CD4-positive, alpha-beta memory T cell (primary cell): ENCODE results near the gene FOXP3. TPM values are rescaled to one million over a fixed set of nuclear protein-coding genes. Genes with fewer than 3 reads are reported as not detected.

Experiments
- CTCF ChIA-PET: fragments of 350-600 bp; sonication (Branson Sonifier 250); formaldehyde crosslinking; loops from one replicate; lab custom pipeline; 2021; ENCODE audit warnings: inconsistent platforms; ENCODE audit not compliant: partially characterized antibody; lab: Charles Lee
- POLR2A ChIA-PET: fragments of 350-600 bp; sonication (Branson Sonifier 250); formaldehyde crosslinking; loops from one replicate; lab custom pipeline; 2021; ENCODE audit not compliant: partially characterized antibody; lab: Charles Lee
- DNase-seq, 5 donors: peaks; one replicate each; pipeline versions ENCODE4 v3.0.0 to v3.0.0-alpha.2; 2020 to 2022; ENCODE audit warnings: mixed read lengths in 1 of 5
- H3K27ac ChIP-seq: one replicate; pipeline ENCODE4 v1.7.0; 2013; ENCODE audit warnings: low read depth, low read length
- H3K27me3 ChIP-seq: 2 replicates; pipeline ENCODE4 v1.7.0; 2013; ENCODE audit warnings: mild to moderate bottlenecking, low read length, moderate library complexity; ENCODE audit not compliant: insufficient read depth
- H3K36me3 ChIP-seq: 2 replicates; pipeline ENCODE4 v1.7.0; 2013; ENCODE audit warnings: mild to moderate bottlenecking, low read length, moderate library complexity; ENCODE audit not compliant: insufficient read depth
- H3K4me1 ChIP-seq: 2 replicates; pipeline ENCODE4 v1.7.0; 2013; ENCODE audit warnings: mild to moderate bottlenecking, low read length, moderate library complexity; ENCODE audit not compliant: insufficient read depth
- H3K4me3 ChIP-seq, 2 donors: one replicate each; pipeline ENCODE4 v1.7.0; 2013; ENCODE audit warnings: low read length in 2 of 2, mild to moderate bottlenecking in 1 of 2
- H3K9me3 ChIP-seq, 2 donors: one replicate each; pipeline ENCODE4 v1.7.0; 2013; ENCODE audit warnings: low read length in 2 of 2, control low read depth in 1 of 2; ENCODE audit not compliant: control insufficient read depth in 1 of 2
- H3K27ac Mint-ChIP-seq, 7 donors: one replicate each; pipeline ENCODE4 v1.8.0; 2020 to 2021; ENCODE audit warnings: mixed read lengths in 7 of 7, mild to moderate bottlenecking in 6 of 7, inconsistent platforms in 3 of 7, moderate library complexity in 3 of 7
- H3K27me3 Mint-ChIP-seq, 2 donors: one replicate each; pipeline ENCODE4 v1.8.0; 2020 to 2021; ENCODE audit warnings: mixed read lengths in 2 of 2
- H3K36me3 Mint-ChIP-seq, 2 donors: one replicate each; pipeline ENCODE4 v1.8.0; 2020 to 2021; ENCODE audit warnings: mixed read lengths in 2 of 2, inconsistent platforms in 1 of 2, mild to moderate bottlenecking in 1 of 2
- H3K4me1 Mint-ChIP-seq, 4 donors: one replicate each; pipeline ENCODE4 v1.8.0; 2020 to 2021; ENCODE audit warnings: mixed read lengths in 4 of 4, mild to moderate bottlenecking in 1 of 4
- H3K4me3 Mint-ChIP-seq, 8 donors: one replicate each; pipeline ENCODE4 v1.8.0; 2020 to 2021; ENCODE audit warnings: mixed read lengths in 8 of 8, mild to moderate bottlenecking in 7 of 8, moderate library complexity in 6 of 8, inconsistent platforms in 3 of 8
- H3K9me3 Mint-ChIP-seq, 8 donors: one replicate each; pipeline ENCODE4 v1.8.0; 2020 to 2021; ENCODE audit warnings: mixed read lengths in 8 of 8, mild to moderate bottlenecking in 5 of 8, inconsistent platforms in 3 of 8, moderate library complexity in 1 of 8
- intact Hi-C: fragments of 100-400 bp; cut with micrococcal nuclease; formaldehyde crosslinking; loops from one replicate; pipeline ENCODE4 v1.15.1; 2023
- polyA plus RNA-seq, 2 donors: library from polyadenylated mRNA; unstranded; fragments of 300-500 nt; fragmentation: Illumina TruSeq; gene quantifications; one replicate each; pipeline ENCODE4 v1.2.3, GENCODE V29; 2021
- total RNA-seq, 2 experiments: library from RNA; stranded (reverse); gene quantifications; one replicate each; pipeline ENCODE4 v1.2.3, GENCODE V29; 2021

The FOXP3 gene
- total and polyA plus RNA-seq, 4 experiments from 2014 or later = 1.00 to 4.3 (median 2.8) TPM

DNA sequence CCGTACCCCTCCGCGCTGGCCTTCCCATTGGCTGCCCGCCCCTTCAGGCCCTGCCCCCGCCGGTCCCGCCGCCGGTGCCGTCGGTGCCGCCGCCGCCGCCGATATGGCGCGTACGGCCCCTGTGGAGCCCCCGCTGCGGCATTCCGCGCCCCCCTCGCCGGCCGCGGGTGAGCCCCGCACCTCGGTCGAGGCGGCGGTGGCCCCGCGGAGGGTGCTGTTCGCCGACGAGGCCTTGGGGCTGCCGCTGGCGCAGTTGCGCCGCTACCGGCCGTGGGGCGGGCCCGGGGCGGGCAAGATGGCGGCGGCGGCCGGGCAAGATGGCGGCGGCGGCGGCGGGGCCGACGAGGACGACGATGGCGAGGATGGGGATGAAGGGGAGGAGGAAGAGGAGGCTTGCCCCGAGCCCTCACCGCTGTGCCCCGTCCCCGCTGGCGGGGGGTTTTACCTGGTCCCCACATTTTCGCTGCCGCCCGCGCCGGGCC is 5.3 kb upstream of the FOXP3 start, which contains the start of gene PPP1R3F:
PPP1R3F (plus strand) TSS at position 27 of the 482 bp plus-strand sequence; CDS start at position 104, 77 bp downstream.
- no peaks in the 10 kb centered on the region for H3K36me3 ChIP-seq
- intact Hi-C loops = loop anchor here (1.0 to 10.0 kb wide), 6 partner anchors 35 to 468 kb away; partner anchors contain the start of genes CCDC22, HDAC6, PRAF2 and SYP
- Mint-ChIP-seq H3K27ac (peak within 1 kb of the TSS; percentile 99 to 100 (median 100)), H3K9me3 (peaks cover 0 to 3% (median 0%) of the 10 kb centered on the region in 8 donors), H3K36me3 (peaks cover 4 to 13% of the 10 kb centered on the region in 2 donors), H3K4me1 (peaks cover 27 to 66% (median 50%) of the 10 kb centered on the region in 4 donors), H3K27me3 (no peaks in the 10 kb centered on the region), H3K4me3 (peak within 1 kb of the TSS; percentile 89 to 99 (median 95))
- H3K27me3 ChIP-seq = no peaks in the 10 kb centered on the region
- H3K4me3 ChIP-seq = peak within 1 kb of the TSS; percentile 65 to 68
- peaks cover 54% of the 10 kb centered on the region for H3K4me1 ChIP-seq
- no peaks in the 10 kb centered on the region for H3K9me3 ChIP-seq
- ChIA-PET POLR2A (interaction anchor here (0.6 to 3.5 kb wide), 13 partner anchors 10 to 312 kb away, joined by 3 to 36 read pairs (median 5); partner anchors contain the start of genes CCDC22 and PLP2), CTCF (interaction anchor here (1.1 to 3.4 kb wide), 2 partner anchors 77 kb away, joined by 7 to 15 read pairs; no protein-coding TSS in a partner anchor)
- peak in 1 of 5 donors; percentile 53 for DNase-seq
- peak within 1 kb of the TSS; percentile 95 for H3K27ac ChIP-seq

DNA sequence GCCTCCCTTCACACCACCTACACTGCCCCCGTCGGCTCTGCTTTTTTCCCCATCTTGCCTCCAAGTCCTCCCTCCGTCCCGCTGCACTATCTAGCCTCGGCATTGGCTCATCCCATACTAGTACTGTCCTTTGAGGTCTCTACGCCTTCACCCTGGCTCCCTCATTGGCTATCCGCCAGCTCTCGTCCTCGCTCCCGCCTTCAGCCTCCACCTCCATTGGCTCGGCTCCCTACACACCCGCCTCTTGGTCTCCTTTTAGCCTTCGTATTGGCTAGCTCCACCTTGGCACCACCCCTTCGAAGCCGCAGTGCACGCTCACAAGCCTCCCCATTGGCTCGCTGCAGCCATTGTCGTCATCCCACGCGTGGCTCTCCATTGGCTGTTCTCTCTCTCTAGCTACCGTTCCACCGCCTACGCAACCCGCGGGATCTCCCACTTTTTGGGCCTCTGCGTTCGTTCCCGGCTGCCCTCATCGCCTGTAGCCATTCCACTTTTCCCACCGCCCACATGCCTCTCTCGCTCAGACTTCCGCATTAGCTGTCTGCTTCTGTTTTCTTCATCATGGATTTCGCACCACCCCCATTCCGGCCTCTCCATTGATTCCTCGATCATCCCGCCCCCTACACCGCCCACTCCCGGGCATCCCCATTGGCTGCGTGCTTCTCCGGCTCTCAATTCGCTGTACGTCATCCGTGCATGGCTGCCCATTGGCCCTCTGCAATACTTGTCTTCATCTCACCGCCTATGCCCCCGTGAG is 4.7 kb upstream of the FOXP3 start:
- Mint-ChIP-seq H3K36me3 (peaks cover 4 to 12% of the 10 kb centered on the region in 2 donors), H3K4me3 (peak overlapping the region; percentile 89 to 99 (median 95)), H3K9me3 (peaks cover 0 to 3% (median 0%) of the 10 kb centered on the region in 8 donors), H3K27me3 (no peaks in the 10 kb centered on the region), H3K4me1 (peaks cover 21 to 65% (median 47%) of the 10 kb centered on the region in 4 donors), H3K27ac (peak overlapping the region; percentile 99 to 100 (median 100))
- intact Hi-C loops = loop anchor here (1.0 to 10.0 kb wide), 5 partner anchors 34 to 467 kb away; partner anchors contain the start of genes CCDC22, HDAC6, PRAF2 and SYP
- POLR2A ChIA-PET = interaction anchor here (0.6 to 3.5 kb wide), 15 partner anchors 11 to 311 kb away, joined by 3 to 36 read pairs (median 4); partner anchors contain the start of genes CCDC22 and PLP2
- H3K4me1 ChIP-seq = peaks cover 47% of the 10 kb centered on the region
- CTCF ChIA-PET = interaction anchor here (0.7 to 1.1 kb wide), 3 partner anchors 77 to 113 kb away, joined by 3 to 7 read pairs (median 3); no protein-coding TSS in a partner anchor
- H3K27ac ChIP-seq = peak overlapping the region; percentile 95
- H3K27me3 ChIP-seq = no peaks in the 10 kb centered on the region
- peak overlapping the region; percentile 65 to 68 for H3K4me3 ChIP-seq
- DNase-seq = peak; percentile 92 to 98 (median 96)
- no peaks in the 10 kb centered on the region for H3K9me3 ChIP-seq
- H3K36me3 ChIP-seq = no peaks in the 10 kb centered on the region

DNA sequence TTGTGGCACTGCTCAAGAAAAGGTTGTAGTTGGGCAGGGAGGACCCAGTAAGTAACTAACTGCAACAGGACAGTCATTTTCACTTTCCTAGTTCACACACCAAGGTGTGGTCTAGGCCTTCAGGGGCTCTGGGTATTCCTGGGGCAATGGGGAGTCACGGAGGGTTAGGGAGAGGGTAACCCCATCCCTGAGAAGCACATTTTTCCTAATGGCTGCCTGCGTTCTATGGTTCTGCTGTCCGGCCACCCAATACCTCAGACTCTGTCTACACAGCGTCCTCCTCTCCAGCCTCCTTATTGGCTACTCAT is 4.1 kb upstream of the FOXP3 start:
- Mint-ChIP-seq H3K4me1 (peaks cover 21 to 64% (median 45%) of the 10 kb centered on the region in 4 donors), H3K27me3 (peaks cover 0 to 1% of the 10 kb centered on the region in 2 donors), H3K4me3 (peak overlapping the region; percentile 89 to 99 (median 95)), H3K9me3 (peaks cover 0 to 3% (median 0%) of the 10 kb centered on the region in 8 donors), H3K27ac (peak overlapping the region; percentile 99 to 100 (median 100)), H3K36me3 (peaks cover 4 to 12% of the 10 kb centered on the region in 2 donors)
- DNase-seq = no peak
- intact Hi-C loops = loop anchor here (1.0 to 10.0 kb wide), 5 partner anchors 33 to 466 kb away; partner anchors contain the start of genes CCDC22, HDAC6, PRAF2 and SYP
- Histone ChIP-seq H3K27ac (peak overlapping the region; percentile 95), H3K27me3 (no peaks in the 10 kb centered on the region), H3K9me3 (no peaks in the 10 kb centered on the region), H3K4me1 (peaks cover 42% of the 10 kb centered on the region), H3K36me3 (no peaks in the 10 kb centered on the region), H3K4me3 (peak overlapping the region; percentile 65 to 68)
- POLR2A ChIA-PET = interaction anchor here (0.8 to 3.5 kb wide), 14 partner anchors 11 to 311 kb away, joined by 3 to 36 read pairs (median 4); partner anchors contain the start of genes CCDC22 and PLP2
- CTCF ChIA-PET = interaction anchor here (0.7 to 1.1 kb wide), 3 partner anchors 76 to 113 kb away, joined by 3 to 7 read pairs (median 3); no protein-coding TSS in a partner anchor

DNA sequence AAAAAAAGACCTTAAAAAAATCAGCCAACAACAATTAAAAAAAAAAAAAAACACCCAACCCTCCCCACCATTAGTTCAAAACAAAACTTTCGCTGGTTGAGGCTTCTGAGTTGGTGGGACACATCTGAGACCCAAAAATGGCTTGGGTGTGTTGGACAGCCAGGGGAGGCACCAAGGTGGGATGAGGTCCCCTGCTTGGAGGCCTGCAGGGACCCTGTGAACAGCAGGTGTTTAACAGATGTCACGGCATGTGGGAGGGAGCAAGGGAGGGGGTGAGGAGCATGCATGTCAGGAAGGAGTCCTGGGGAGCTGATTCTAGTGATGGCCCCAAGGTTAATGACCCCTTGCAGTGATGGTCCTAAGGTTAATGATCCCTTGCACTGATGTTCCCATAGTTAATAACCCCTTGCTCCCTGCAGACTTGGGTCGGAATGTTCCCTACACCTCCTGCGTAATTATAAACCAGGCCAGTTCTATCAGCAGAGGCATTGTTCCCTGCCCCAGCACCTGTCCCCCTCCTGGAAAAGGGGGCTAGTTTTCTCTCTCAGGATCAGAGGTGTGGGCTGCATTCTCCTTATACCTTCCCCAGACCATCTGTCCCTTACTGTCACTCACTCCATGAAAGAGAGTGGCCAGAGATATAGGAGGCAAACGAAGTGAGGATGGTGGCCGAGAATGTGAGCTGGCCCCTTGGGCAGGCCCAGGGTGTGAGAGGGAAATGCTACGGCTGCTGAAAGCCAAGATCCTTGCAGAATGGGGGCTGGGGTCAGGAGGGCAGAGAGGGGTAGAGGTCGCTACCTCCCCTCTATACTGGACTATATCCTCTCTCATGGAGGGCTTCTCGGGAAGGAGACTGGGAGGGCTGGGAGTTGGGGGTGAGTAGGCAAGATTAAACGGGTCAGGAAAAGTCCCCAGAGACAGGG is 2.3 kb upstream of the FOXP3 start:
- Mint-ChIP-seq H3K27ac (peak overlapping the region in 3 of 7 donors; percentile 15 to 27 (median 19)), H3K27me3 (peaks cover 0 to 1% of the 10 kb centered on the region in 2 donors), H3K4me1 (peaks cover 14 to 57% (median 29%) of the 10 kb centered on the region in 4 donors), H3K4me3 (peak overlapping the region in 2 of 8 donors; percentile 61 to 62), H3K36me3 (peaks cover 4 to 12% of the 10 kb centered on the region in 2 donors), H3K9me3 (peaks cover 0 to 3% (median 0%) of the 10 kb centered on the region in 8 donors)
- intact Hi-C loops = loop anchor here (5.0 to 10.0 kb wide), 2 partner anchors 192 to 464 kb away; partner anchors contain the start of genes HDAC6, PRAF2 and WDR45
- ChIA-PET POLR2A (interaction anchor here (1.0 to 3.5 kb wide), 3 partner anchors 9 to 42 kb away, joined by 3 to 36 read pairs (median 28); no protein-coding TSS in a partner anchor), CTCF (interaction anchor here (1.0 to 1.3 kb wide), 2 partner anchors 9 to 74 kb away, joined by 3 to 4 read pairs; no protein-coding TSS in a partner anchor)
- no peak for DNase-seq
- Histone ChIP-seq H3K27ac (no peak overlapping the region), H3K9me3 (no peaks in the 10 kb centered on the region), H3K36me3 (no peaks in the 10 kb centered on the region), H3K4me1 (peaks cover 24% of the 10 kb centered on the region), H3K27me3 (no peaks in the 10 kb centered on the region), H3K4me3 (no peak overlapping the region)

DNA sequence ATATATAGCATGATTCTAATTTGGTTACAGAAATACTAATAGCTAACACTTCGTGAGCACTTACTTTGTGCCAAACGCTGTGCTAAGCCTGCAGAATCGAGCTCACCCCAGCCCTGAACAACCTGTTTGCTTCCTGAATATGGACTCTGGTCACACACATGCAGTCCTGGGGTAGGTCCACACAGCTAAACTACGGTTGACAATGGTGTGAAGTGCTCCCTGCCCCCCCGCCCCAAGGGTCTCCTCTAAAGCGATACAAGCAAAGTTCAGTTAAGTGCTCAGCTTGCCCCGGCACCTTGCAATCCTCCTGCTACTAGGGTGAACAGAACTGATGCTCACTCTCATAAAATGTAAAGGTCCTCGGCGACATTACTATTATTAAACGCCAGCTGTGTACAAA is 879 bp downstream of the FOXP3 start:
- Histone ChIP-seq H3K36me3 (no peaks in the 10 kb centered on the region), H3K9me3 (no peaks in the 10 kb centered on the region), H3K27ac (no peak overlapping the region), H3K27me3 (no peaks in the 10 kb centered on the region), H3K4me1 (peaks cover 27% of the 10 kb centered on the region), H3K4me3 (no peak overlapping the region)
- no peak for DNase-seq
- Mint-ChIP-seq H3K4me1 (peaks cover 16 to 50% (median 27%) of the 10 kb centered on the region in 4 donors), H3K4me3 (peak overlapping the region in 6 of 8 donors; percentile 15 to 77 (median 58)), H3K27ac (peak overlapping the region in 2 of 7 donors; percentile 53 to 86), H3K27me3 (peaks cover 0 to 1% of the 10 kb centered on the region in 2 donors), H3K9me3 (peaks cover 0 to 2% (median 0%) of the 10 kb centered on the region in 8 donors), H3K36me3 (no peaks in the 10 kb centered on the region)
- CTCF ChIA-PET = no interaction called here
- POLR2A ChIA-PET = interaction anchor here (0.9 to 2.1 kb wide), 4 partner anchors 9 to 73 kb away, joined by 3 to 12 read pairs (median 4); no protein-coding TSS in a partner anchor
- intact Hi-C loops = loop anchor here (10.0 kb wide), 1 partner anchor 189 kb away; the partner anchor contains the start of genes PRAF2 and WDR45

DNA sequence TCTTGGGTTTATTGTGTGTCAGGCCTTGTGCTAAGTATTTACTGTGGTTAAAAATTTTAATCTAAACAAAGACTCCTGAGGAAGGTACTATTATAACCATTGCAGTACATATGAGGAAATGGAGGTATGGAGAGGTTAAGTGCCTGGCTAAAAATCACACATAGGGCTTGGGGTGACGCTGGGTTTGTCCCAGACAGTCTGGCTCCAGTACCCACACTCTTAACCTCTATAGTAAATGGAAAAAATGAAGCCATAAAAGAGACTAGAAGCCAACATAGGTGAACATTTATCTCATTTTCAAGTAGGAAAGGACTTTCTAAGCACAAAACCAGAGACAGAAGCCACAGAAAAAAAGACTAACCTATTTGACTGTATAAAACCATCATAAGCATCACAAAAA is 1.9 kb downstream of the FOXP3 start:
- H3K4me1 ChIP-seq = peaks cover 29% of the 10 kb centered on the region
- POLR2A ChIA-PET = interaction anchor here (2.1 kb wide), 1 partner anchor 10 kb away, joined by 12 read pairs; no protein-coding TSS in a partner anchor
- Mint-ChIP-seq H3K27ac (peak overlapping the region in 1 of 7 donors; percentile 71), H3K9me3 (peaks cover 0 to 2% (median 0%) of the 10 kb centered on the region in 8 donors), H3K4me1 (peaks cover 17 to 49% (median 30%) of the 10 kb centered on the region in 4 donors), H3K36me3 (no peaks in the 10 kb centered on the region), H3K4me3 (peak overlapping the region in 2 of 8 donors; percentile 27 to 30), H3K27me3 (peaks cover 0 to 1% of the 10 kb centered on the region in 2 donors)
- no peak for DNase-seq
- CTCF ChIA-PET = no interaction called here
- no peaks in the 10 kb centered on the region for H3K27me3 ChIP-seq
- intact Hi-C loops = loop anchor here (10.0 kb wide), 1 partner anchor 188 kb away; the partner anchor contains the start of genes PRAF2 and WDR45
- no peak overlapping the region for H3K4me3 ChIP-seq
- no peak overlapping the region for H3K27ac ChIP-seq
- H3K36me3 ChIP-seq = no peaks in the 10 kb centered on the region
- H3K9me3 ChIP-seq = no peaks in the 10 kb centered on the region
